Prostate gland (tissue), 2 donors: Measurements from ENCODE around the gene SFXN3. TPM values are rescaled to one million over a fixed set of nuclear protein-coding genes. Genes with fewer than 3 reads are reported as not detected.
A peak's percentile ranks its signal among the peaks of the same experiment; 100 is the strongest.
"Not testable (repeated sequence)": the region's sequence is repeated elsewhere in the genome, so short reads cannot be mapped to it uniquely, and the experiment has no call there.

Experiments used
- DNase-seq: peaks from one replicate; pipeline ENCODE4 v3.0.0-alpha.2; 2019; ENCODE audit warnings: low spot score
- H3K27ac ChIP-seq, 2 donors: fragments of 200-600 bp; sonication (generic); 2 replicates each; pipeline ENCODE4 v1.5.1; 2017 to 2019
- H3K27me3 ChIP-seq: fragments of 200-600 bp; sonication (generic); replicated peaks from 2 replicates; pipeline ENCODE4 v1.5.1; 2019; ENCODE audit not compliant: insufficient read depth
- H3K36me3 ChIP-seq, 2 donors: fragments of 200-600 bp; sonication (generic); 1 replicate in 1 of 2; 2 replicates in 1 of 2; pipeline versions ENCODE4 v1.5.1 to v1.8.1; 2017 to 2019
- H3K4me1 ChIP-seq: fragments of 200-600 bp; sonication (generic); replicated peaks from 2 replicates; pipeline ENCODE4 v1.5.1; 2019
- H3K4me3 ChIP-seq, 2 donors: fragments of 200-600 bp; sonication (generic); 2 replicates each; pipeline ENCODE4 v1.5.1; 2017 to 2019
- H3K9me3 ChIP-seq: fragments of 200-600 bp; sonication (generic); 2 replicates; pipeline ENCODE4 v1.5.1; 2017
- POLR2A ChIP-seq: fragments of 450-650 bp; IDR thresholded peaks from one replicate; pipeline ENCODE4 v1.6.1; 2016; ENCODE audit warnings: antibody characterized with exemption, mild to moderate bottlenecking
- POLR2AphosphoS5 ChIP-seq: sonication (generic); formaldehyde crosslinking; IDR thresholded peaks from one replicate; pipeline ENCODE4 v1.6.1; 2017; ENCODE audit warnings: antibody characterized with exemption
- WGBS: methylation state at CpG from one replicate; pipeline ENCODE4 v1.1.5; 2018; 5-methylcytosine and 5-hydroxymethylcytosine counted together
- intact Hi-C: fragments of 100-400 bp; cut with DNase I; formaldehyde crosslinking; loops from one replicate; pipeline ENCODE4 v1.14.2; 2022
- total RNA-seq, 2 donors: library from RNA; depleted of rRNA; stranded (reverse); fragments of >200 nt; gene quantifications; one replicate each; pipeline ENCODE4 v1.1.0, GENCODE V29; 2016
- TF ChIP-seq, protein P1 (sequence below), 4 experiments: fragments of 200-600 bp in 2 of 4; fragments of 450-650 bp in 2 of 4; sonication (generic) in 2 of 4; IDR thresholded peaks; 1 replicate in 3 of 4; 2 replicates in 1 of 4; pipeline ENCODE4 v1.5.1; 2016 to 2019; ENCODE audit warnings: antibody characterized with exemption in 4 of 4, mild to moderate bottlenecking in 2 of 4, moderate library complexity in 2 of 4

SFXN3 gene
- total RNA-seq, 2 donors from 2014 or later = 20.7 to 65.4 TPM

- DNase-seq = peak; percentile 66
- Histone ChIP-seq H3K27me3 (no peaks in the 10 kb centered on the region), H3K4me3 (peak overlapping the region; percentile 70 to 75), H3K36me3 (peaks cover 0 to 4% of the 10 kb centered on the region in 2 donors), H3K27ac (peak overlapping the region; percentile 97), H3K9me3 (no peaks in the 10 kb centered on the region), H3K4me1 (peaks cover 16% of the 10 kb centered on the region)
- intact Hi-C loops = loop anchor here (5.0 kb wide), 1 partner anchor 35 kb away; no protein-coding TSS in a partner anchor
- under 1% methylated on average over 47 of the region's 47 CpGs for WGBS
- peak; percentile 81 for TF ChIP-seq POLR2A
- TF ChIP-seq, protein P1, sequence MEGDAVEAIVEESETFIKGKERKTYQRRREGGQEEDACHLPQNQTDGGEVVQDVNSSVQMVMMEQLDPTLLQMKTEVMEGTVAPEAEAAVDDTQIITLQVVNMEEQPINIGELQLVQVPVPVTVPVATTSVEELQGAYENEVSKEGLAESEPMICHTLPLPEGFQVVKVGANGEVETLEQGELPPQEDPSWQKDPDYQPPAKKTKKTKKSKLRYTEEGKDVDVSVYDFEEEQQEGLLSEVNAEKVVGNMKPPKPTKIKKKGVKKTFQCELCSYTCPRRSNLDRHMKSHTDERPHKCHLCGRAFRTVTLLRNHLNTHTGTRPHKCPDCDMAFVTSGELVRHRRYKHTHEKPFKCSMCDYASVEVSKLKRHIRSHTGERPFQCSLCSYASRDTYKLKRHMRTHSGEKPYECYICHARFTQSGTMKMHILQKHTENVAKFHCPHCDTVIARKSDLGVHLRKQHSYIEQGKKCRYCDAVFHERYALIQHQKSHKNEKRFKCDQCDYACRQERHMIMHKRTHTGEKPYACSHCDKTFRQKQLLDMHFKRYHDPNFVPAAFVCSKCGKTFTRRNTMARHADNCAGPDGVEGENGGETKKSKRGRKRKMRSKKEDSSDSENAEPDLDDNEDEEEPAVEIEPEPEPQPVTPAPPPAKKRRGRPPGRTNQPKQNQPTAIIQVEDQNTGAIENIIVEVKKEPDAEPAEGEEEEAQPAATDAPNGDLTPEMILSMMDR (IDR thresholded peaks at IDR 0.05) = no peak
- peak; percentile 75 for TF ChIP-seq POLR2AphosphoS5
These were observed 982 bp downstream of the SFXN3 start for GRCh38 chr10:101031796-101032636.

GRCh38 chr10:101032637-101033224 is 1.7 kb downstream of the SFXN3 start:
- H3K27ac ChIP-seq = peak overlapping the region; percentile 97
- peaks cover 16% of the 10 kb centered on the region for H3K4me1 ChIP-seq
- no peaks in the 10 kb centered on the region for H3K27me3 ChIP-seq
- no peak for DNase-seq
- TF ChIP-seq, protein P1 (IDR thresholded peaks at IDR 0.05) = no peak
- TF ChIP-seq POLR2AphosphoS5 (no peak), POLR2A (no peak)
- H3K4me3 ChIP-seq = peak overlapping the region; percentile 70 to 75
- intact Hi-C loops = loop anchor here (5.0 kb wide), 1 partner anchor 35 kb away; no protein-coding TSS in a partner anchor
- H3K36me3 ChIP-seq = peaks cover 0 to 4% of the 10 kb centered on the region in 2 donors
- 7% methylated on average over 6 of the region's 6 CpGs for WGBS
- H3K9me3 ChIP-seq = no peaks in the 10 kb centered on the region

GRCh38 chr10:101033276-101033675 is 2.2 kb downstream of the SFXN3 start:
- H3K36me3 ChIP-seq = peaks cover 0 to 4% of the 10 kb centered on the region in 2 donors
- peak overlapping the region in 1 of 2 donors; percentile 97 for H3K27ac ChIP-seq
- no peak for DNase-seq
- peaks cover 16% of the 10 kb centered on the region for H3K4me1 ChIP-seq
- TF ChIP-seq POLR2AphosphoS5 (no peak), POLR2A (no peak)
- TF ChIP-seq, protein P1 (IDR thresholded peaks at IDR 0.05) = no peak
- 69% methylated on average over 3 of the region's 3 CpGs for WGBS
- H3K27me3 ChIP-seq = no peaks in the 10 kb centered on the region
- intact Hi-C loops = loop anchor here (5.0 kb wide), 1 partner anchor 34 kb away; no protein-coding TSS in a partner anchor
- no peaks in the 10 kb centered on the region for H3K9me3 ChIP-seq
- H3K4me3 ChIP-seq = no peak overlapping the region

DNA sequence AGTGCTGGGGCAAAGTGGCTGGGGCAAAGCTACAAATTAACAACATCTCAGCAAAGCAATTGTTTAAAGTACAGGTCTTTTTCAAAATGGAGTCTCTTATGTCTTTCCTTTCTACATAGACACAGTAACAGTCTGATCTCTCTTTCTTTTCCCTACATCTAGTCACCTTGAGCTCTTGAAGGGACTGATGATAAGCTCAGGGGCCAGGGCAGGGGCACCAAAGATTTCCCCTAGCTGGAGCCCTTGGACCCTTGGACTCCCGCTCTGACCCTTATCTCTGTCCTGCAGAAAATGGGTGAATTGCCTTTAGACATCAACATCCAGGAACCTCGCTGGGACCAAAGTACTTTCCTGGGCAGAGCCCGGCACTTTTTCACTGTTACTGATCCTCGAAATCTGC is 3.4 kb downstream of the SFXN3 start:
- not testable (repeated sequence) for H3K27ac ChIP-seq, H3K27me3 ChIP-seq, H3K4me3 ChIP-seq, DNase-seq, H3K36me3 ChIP-seq, H3K9me3 ChIP-seq
- 93% methylated on average over 4 of the region's 4 CpGs for WGBS
- H3K4me1 ChIP-seq = peaks cover 16% of the 10 kb centered on the region
- intact Hi-C loops = loop anchor here (5.0 kb wide), 1 partner anchor 33 kb away; no protein-coding TSS in a partner anchor

DNA sequence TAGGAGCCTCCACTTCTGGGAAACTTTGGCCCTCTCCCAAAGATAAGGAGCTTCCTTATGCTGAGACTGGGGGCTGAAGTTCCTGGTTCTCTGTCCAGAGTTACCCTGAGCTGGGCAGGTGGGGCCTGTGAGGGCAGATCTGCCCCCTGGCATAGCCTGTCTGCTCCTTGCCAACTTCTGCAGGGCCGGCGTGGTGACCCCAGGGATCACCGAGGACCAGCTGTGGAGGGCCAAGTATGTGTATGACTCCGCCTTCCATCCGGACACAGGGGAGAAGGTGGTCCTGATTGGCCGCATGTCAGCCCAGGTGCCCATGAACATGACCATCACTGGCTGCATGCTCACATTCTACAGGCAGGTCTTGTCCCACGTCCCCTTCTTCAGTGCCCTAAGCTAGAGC is 4.3 kb downstream of the SFXN3 start:
- Histone ChIP-seq H3K9me3 (no peaks in the 10 kb centered on the region), H3K36me3 (peaks cover 0 to 4% of the 10 kb centered on the region in 2 donors), H3K4me1 (peaks cover 16% of the 10 kb centered on the region), H3K27ac (no peak overlapping the region), H3K4me3 (no peak overlapping the region), H3K27me3 (no peaks in the 10 kb centered on the region)
- intact Hi-C loops = no loop called here
- 91% methylated on average over 7 of the region's 7 CpGs for WGBS
- TF ChIP-seq, protein P1 (IDR thresholded peaks at IDR 0.05) = no peak
- TF ChIP-seq POLR2AphosphoS5 (no peak), POLR2A (no peak)
- DNase-seq = no peak
